Transverse colon (tissue), 3 donors: Measurements from ENCODE around the gene AIFM2.

ENCODE experiments used
- CTCF ChIP-seq, 5 experiments: fragments of 200-600 bp in 3 of 5; fragments of 450-650 bp in 2 of 5; sonication (generic) in 3 of 5; IDR thresholded peaks; 1 replicate in 2 of 5; 2 replicates in 3 of 5; pipeline ENCODE4 v1.5.1; 2016 to 2017; ENCODE audit warnings: antibody characterized with exemption in 5 of 5, inconsistent platforms in 3 of 5, mild to moderate bottlenecking in 2 of 5, moderate library complexity in 1 of 5
- POLR2A ChIP-seq: fragments of 450-650 bp; IDR thresholded peaks from one replicate; pipeline ENCODE4 v1.6.1; 2016; ENCODE audit warnings: antibody characterized with exemption, mild to moderate bottlenecking, moderate library complexity

GRCh38 chr10:70137927-70138883 is 5.6 kb upstream of the AIFM2 start:
- peak; percentile 45 for TF ChIP-seq POLR2A
- peak in 1 of 5 experiments; percentile 51 for TF ChIP-seq CTCF (IDR thresholded peaks at IDR 0.05)
